ENCODE measurements around the gene RIBC2.
"Not testable (repeated sequence)": the region's sequence is repeated elsewhere in the genome, so short reads cannot be mapped to it uniquely, and the experiment has no call there.

Gene RIBC2

GRCh38 chr22:45446216-45446615 lies 32.7 kb downstream of the RIBC2 start:
- peaks cover 0 to 1% (median 0%) of the 10 kb centered on the region in 4 experiments for H3K4me1 ChIP-seq (ENCODE audit: control extremely low read depth in 1 of 4, control insufficient read depth in 4 of 4, insufficient read depth in 4 of 4, low read length in 3 of 4)
- 96% methylated on average over 5 of the region's 5 CpGs for WGBS (ENCODE audit: insufficient coverage)
- peaks cover 0 to 3% (median 0%) of the 10 kb centered on the region in 5 experiments for H3K27me3 ChIP-seq (replicated peaks in 2 of 5; ENCODE audit: control insufficient read depth in 4 of 5, insufficient read depth in 5 of 5, low read length in 4 of 5)
- CTCF ChIA-PET: no interaction called here
- H3K4me3 ChIP-seq (ENCODE audit: control insufficient read depth in 1 of 7, extremely low read depth in 1 of 7, insufficient read depth in 4 of 7, low read depth in 2 of 7, low read length in 6 of 7): no peak overlapping the region
- H3K36me3 ChIP-seq (ENCODE audit: control insufficient read depth in 4 of 4, insufficient read depth in 4 of 4, low read length in 3 of 4): no peaks in the 10 kb centered on the region
- POLR2A ChIA-PET: no interaction called here
- DNase-seq: no peak
- H3K27ac ChIP-seq (ENCODE audit: insufficient read depth in 1 of 2, low read depth in 1 of 2, low read length in 2 of 2, poor library complexity in 1 of 2, severe bottlenecking in 2 of 2): no peak overlapping the region
- no peaks in the 10 kb centered on the region for H3K9me3 ChIP-seq (ENCODE audit: control extremely low read depth in 1 of 5, control insufficient read depth in 4 of 5, insufficient read depth in 2 of 5, low read depth in 1 of 5, low read length in 4 of 5)

GRCh38 chr22:45447596-45447995 lies 34.1 kb downstream of the RIBC2 start:
- H3K9me3 ChIP-seq (ENCODE audit: control extremely low read depth in 1 of 5, control insufficient read depth in 4 of 5, insufficient read depth in 2 of 5, low read depth in 1 of 5, low read length in 4 of 5); H3K4me1 ChIP-seq (ENCODE audit: control extremely low read depth in 1 of 4, control insufficient read depth in 4 of 4, insufficient read depth in 4 of 4, low read length in 3 of 4); POLR2A ChIA-PET; H3K27ac ChIP-seq (ENCODE audit: insufficient read depth in 1 of 2, low read depth in 1 of 2, low read length in 2 of 2, poor library complexity in 1 of 2, severe bottlenecking in 2 of 2); DNase-seq; H3K27me3 ChIP-seq (replicated peaks in 2 of 5; ENCODE audit: control insufficient read depth in 4 of 5, insufficient read depth in 5 of 5, low read length in 4 of 5); H3K36me3 ChIP-seq (ENCODE audit: control insufficient read depth in 4 of 4, insufficient read depth in 4 of 4, low read length in 3 of 4); H3K4me3 ChIP-seq (ENCODE audit: control insufficient read depth in 1 of 7, extremely low read depth in 1 of 7, insufficient read depth in 4 of 7, low read depth in 2 of 7, low read length in 6 of 7): not testable (repeated sequence)
- WGBS (ENCODE audit: insufficient coverage): 100% methylated on average over 3 of the region's 4 CpGs
- CTCF ChIA-PET: interaction anchor here (0.9 kb wide), 1 partner anchor 103 kb away, joined by 3 read pairs; no protein-coding TSS in a partner anchor

DNA sequence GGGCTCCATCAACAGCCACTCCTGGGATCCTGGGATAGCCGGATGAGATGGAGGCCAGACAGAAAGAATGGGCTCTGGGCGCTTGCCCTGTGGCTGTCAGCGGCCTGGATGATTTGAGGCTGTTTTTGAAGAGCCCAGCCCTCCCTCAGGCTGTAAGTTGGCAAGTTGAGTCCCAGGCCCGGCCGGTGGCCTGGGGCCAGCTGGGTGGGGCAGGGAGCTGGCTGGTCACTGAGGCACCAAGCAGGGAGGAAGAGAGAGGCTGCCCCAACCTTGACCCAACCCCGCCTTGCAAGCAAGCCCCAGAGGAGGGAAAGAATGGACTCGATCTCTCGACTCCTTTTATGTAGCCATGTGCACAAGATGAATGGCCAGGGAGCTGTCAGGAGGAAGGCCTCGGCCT lies 34.9 kb downstream of the RIBC2 start:
- POLR2A ChIA-PET: no interaction called here
- no peak overlapping the region for H3K4me3 ChIP-seq (ENCODE audit: control insufficient read depth in 1 of 7, extremely low read depth in 1 of 7, insufficient read depth in 4 of 7, low read depth in 2 of 7, low read length in 6 of 7)
- no peaks in the 10 kb centered on the region for H3K27me3 ChIP-seq (replicated peaks in 2 of 5; ENCODE audit: control insufficient read depth in 4 of 5, insufficient read depth in 5 of 5, low read length in 4 of 5)
- H3K4me1 ChIP-seq (ENCODE audit: control extremely low read depth in 1 of 4, control insufficient read depth in 4 of 4, insufficient read depth in 4 of 4, low read length in 3 of 4): no peaks in the 10 kb centered on the region
- DNase-seq: no peak
- CTCF ChIA-PET: no interaction called here
- H3K36me3 ChIP-seq (ENCODE audit: control insufficient read depth in 4 of 4, insufficient read depth in 4 of 4, low read length in 3 of 4): no peaks in the 10 kb centered on the region
- 94% methylated on average over 9 of the region's 9 CpGs for WGBS (ENCODE audit: insufficient coverage)
- no peak overlapping the region for H3K27ac ChIP-seq (ENCODE audit: insufficient read depth in 1 of 2, low read depth in 1 of 2, low read length in 2 of 2, poor library complexity in 1 of 2, severe bottlenecking in 2 of 2)
- H3K9me3 ChIP-seq (ENCODE audit: control extremely low read depth in 1 of 5, control insufficient read depth in 4 of 5, insufficient read depth in 2 of 5, low read depth in 1 of 5, low read length in 4 of 5): no peaks in the 10 kb centered on the region

DNA sequence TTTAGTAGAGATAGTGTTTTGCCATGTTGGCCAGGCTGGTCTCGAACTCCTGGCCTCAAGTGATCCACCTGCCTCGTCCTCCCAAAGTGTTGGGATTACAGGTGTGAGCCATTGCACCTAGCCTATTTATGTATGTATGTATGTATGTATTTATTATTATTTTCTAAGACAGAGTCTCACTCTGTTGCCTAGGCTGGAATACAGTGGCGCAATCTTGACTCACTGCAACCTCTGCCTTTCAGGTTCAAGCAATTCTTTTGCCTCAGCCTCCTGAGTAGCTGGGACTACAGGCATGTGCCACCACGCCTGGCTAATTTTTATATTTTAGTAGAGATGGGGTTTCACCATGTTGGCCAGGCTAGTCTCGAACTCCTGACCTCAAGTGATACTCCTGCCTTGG lies 35.9 kb downstream of the RIBC2 start:
- H3K9me3 ChIP-seq (ENCODE audit: control extremely low read depth in 1 of 5, control insufficient read depth in 4 of 5, insufficient read depth in 2 of 5, low read depth in 1 of 5, low read length in 4 of 5); CTCF ChIA-PET; DNase-seq; H3K4me3 ChIP-seq (ENCODE audit: control insufficient read depth in 1 of 7, extremely low read depth in 1 of 7, insufficient read depth in 4 of 7, low read depth in 2 of 7, low read length in 6 of 7); H3K4me1 ChIP-seq (ENCODE audit: control extremely low read depth in 1 of 4, control insufficient read depth in 4 of 4, insufficient read depth in 4 of 4, low read length in 3 of 4); H3K36me3 ChIP-seq (ENCODE audit: control insufficient read depth in 4 of 4, insufficient read depth in 4 of 4, low read length in 3 of 4); H3K27me3 ChIP-seq (replicated peaks in 2 of 5; ENCODE audit: control insufficient read depth in 4 of 5, insufficient read depth in 5 of 5, low read length in 4 of 5); POLR2A ChIA-PET; H3K27ac ChIP-seq (ENCODE audit: insufficient read depth in 1 of 2, low read depth in 1 of 2, low read length in 2 of 2, poor library complexity in 1 of 2, severe bottlenecking in 2 of 2): not testable (repeated sequence)
- 93% methylated on average over 2 of the region's 5 CpGs for WGBS (ENCODE audit: insufficient coverage)

GRCh38 chr22:45450101-45450785 lies 36.8 kb downstream of the RIBC2 start:
- no peaks in the 10 kb centered on the region for H3K27me3 ChIP-seq (replicated peaks in 2 of 5; ENCODE audit: control insufficient read depth in 4 of 5, insufficient read depth in 5 of 5, low read length in 4 of 5)
- DNase-seq: no peak
- ChIA-PET POLR2A (interaction anchor here (0.7 kb wide), 1 partner anchor 538 kb away, joined by 3 read pairs; no protein-coding TSS in a partner anchor), CTCF (no interaction called here)
- no peaks in the 10 kb centered on the region for H3K9me3 ChIP-seq (ENCODE audit: control extremely low read depth in 1 of 5, control insufficient read depth in 4 of 5, insufficient read depth in 2 of 5, low read depth in 1 of 5, low read length in 4 of 5)
- no peaks in the 10 kb centered on the region for H3K36me3 ChIP-seq (ENCODE audit: control insufficient read depth in 4 of 4, insufficient read depth in 4 of 4, low read length in 3 of 4)
- no peaks in the 10 kb centered on the region for H3K4me1 ChIP-seq (ENCODE audit: control extremely low read depth in 1 of 4, control insufficient read depth in 4 of 4, insufficient read depth in 4 of 4, low read length in 3 of 4)
- WGBS (ENCODE audit: insufficient coverage): 94% methylated on average over 11 of the region's 16 CpGs
- H3K27ac ChIP-seq (ENCODE audit: insufficient read depth in 1 of 2, low read depth in 1 of 2, low read length in 2 of 2, poor library complexity in 1 of 2, severe bottlenecking in 2 of 2): no peak overlapping the region
- no peak overlapping the region for H3K4me3 ChIP-seq (ENCODE audit: control insufficient read depth in 1 of 7, extremely low read depth in 1 of 7, insufficient read depth in 4 of 7, low read depth in 2 of 7, low read length in 6 of 7)

DNA sequence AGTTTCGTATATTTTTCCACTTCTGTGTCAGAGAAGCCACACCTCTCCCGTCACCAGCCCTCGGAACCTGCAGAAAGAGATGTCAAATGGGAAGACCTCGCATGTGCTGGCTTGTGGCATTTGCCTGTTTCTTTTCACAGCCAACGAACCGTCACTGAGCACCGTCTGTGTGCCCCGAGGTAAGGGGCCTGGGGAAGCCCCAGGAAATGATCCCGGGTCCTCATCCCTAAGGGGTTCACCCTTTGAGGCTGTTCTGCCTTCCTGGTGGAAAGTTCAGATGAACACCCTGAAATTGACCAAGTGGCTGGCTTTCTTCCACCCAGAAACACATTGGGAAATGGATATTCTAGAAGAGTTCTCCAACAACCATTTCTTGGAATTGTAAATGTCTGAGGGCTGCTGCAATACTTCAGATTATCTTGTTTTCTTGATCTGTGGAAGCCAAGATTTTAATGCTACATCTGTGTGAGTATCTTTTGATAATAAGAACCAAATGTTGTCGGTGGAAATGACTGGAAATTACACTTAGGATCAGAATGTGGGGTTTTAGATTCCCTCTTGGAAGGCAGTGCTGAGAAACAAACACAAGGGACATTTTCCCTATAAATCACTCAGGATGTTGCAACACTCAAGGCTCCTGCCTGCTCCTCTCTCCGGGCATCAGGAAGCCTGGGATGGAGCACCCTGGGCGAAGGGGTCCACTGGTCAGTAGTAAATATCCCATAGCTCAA lies 37.6 kb downstream of the RIBC2 start:
- H3K4me1 ChIP-seq (ENCODE audit: control extremely low read depth in 1 of 4, control insufficient read depth in 4 of 4, insufficient read depth in 4 of 4, low read length in 3 of 4): no peaks in the 10 kb centered on the region
- POLR2A ChIA-PET: interaction anchor here (0.7 kb wide), 1 partner anchor 537 kb away, joined by 3 read pairs; no protein-coding TSS in a partner anchor
- no peak overlapping the region for H3K4me3 ChIP-seq (ENCODE audit: control insufficient read depth in 1 of 7, extremely low read depth in 1 of 7, insufficient read depth in 4 of 7, low read depth in 2 of 7, low read length in 6 of 7)
- CTCF ChIA-PET: no interaction called here
- 92% methylated on average over 12 of the region's 12 CpGs for WGBS (ENCODE audit: insufficient coverage)
- no peaks in the 10 kb centered on the region for H3K9me3 ChIP-seq (ENCODE audit: control extremely low read depth in 1 of 5, control insufficient read depth in 4 of 5, insufficient read depth in 2 of 5, low read depth in 1 of 5, low read length in 4 of 5)
- H3K27ac ChIP-seq (ENCODE audit: insufficient read depth in 1 of 2, low read depth in 1 of 2, low read length in 2 of 2, poor library complexity in 1 of 2, severe bottlenecking in 2 of 2): no peak overlapping the region
- no peaks in the 10 kb centered on the region for H3K27me3 ChIP-seq (replicated peaks in 2 of 5; ENCODE audit: control insufficient read depth in 4 of 5, insufficient read depth in 5 of 5, low read length in 4 of 5)
- no peak for DNase-seq
- no peaks in the 10 kb centered on the region for H3K36me3 ChIP-seq (ENCODE audit: control insufficient read depth in 4 of 4, insufficient read depth in 4 of 4, low read length in 3 of 4)

GRCh38 chr22:45451972-45452371 lies 38.5 kb downstream of the RIBC2 start:
- H3K27ac ChIP-seq (ENCODE audit: insufficient read depth in 1 of 2, low read depth in 1 of 2, low read length in 2 of 2, poor library complexity in 1 of 2, severe bottlenecking in 2 of 2): no peak overlapping the region

More at GRCh38 chr22:45451972-45452371, 38.5 kb downstream of the RIBC2 start:
- no peaks in the 10 kb centered on the region for H3K4me1 ChIP-seq (ENCODE audit: control extremely low read depth in 1 of 4, control insufficient read depth in 4 of 4, insufficient read depth in 4 of 4, low read length in 3 of 4)
- DNase-seq: no peak
- POLR2A ChIA-PET: no interaction called here
- no peaks in the 10 kb centered on the region for H3K36me3 ChIP-seq (ENCODE audit: control insufficient read depth in 4 of 4, insufficient read depth in 4 of 4, low read length in 3 of 4)
- 93% methylated on average over 5 of the region's 6 CpGs for WGBS (ENCODE audit: insufficient coverage)
- no peaks in the 10 kb centered on the region for H3K9me3 ChIP-seq (ENCODE audit: control extremely low read depth in 1 of 5, control insufficient read depth in 4 of 5, insufficient read depth in 2 of 5, low read depth in 1 of 5, low read length in 4 of 5)
- H3K4me3 ChIP-seq (ENCODE audit: control insufficient read depth in 1 of 7, extremely low read depth in 1 of 7, insufficient read depth in 4 of 7, low read depth in 2 of 7, low read length in 6 of 7): no peak overlapping the region
- H3K27me3 ChIP-seq (replicated peaks in 2 of 5; ENCODE audit: control insufficient read depth in 4 of 5, insufficient read depth in 5 of 5, low read length in 4 of 5): no peaks in the 10 kb centered on the region
- CTCF ChIA-PET: no interaction called here

Data from common myeloid progenitor, CD34-positive (primary cell).